ENCODE results near the gene EPG5.

DNA sequence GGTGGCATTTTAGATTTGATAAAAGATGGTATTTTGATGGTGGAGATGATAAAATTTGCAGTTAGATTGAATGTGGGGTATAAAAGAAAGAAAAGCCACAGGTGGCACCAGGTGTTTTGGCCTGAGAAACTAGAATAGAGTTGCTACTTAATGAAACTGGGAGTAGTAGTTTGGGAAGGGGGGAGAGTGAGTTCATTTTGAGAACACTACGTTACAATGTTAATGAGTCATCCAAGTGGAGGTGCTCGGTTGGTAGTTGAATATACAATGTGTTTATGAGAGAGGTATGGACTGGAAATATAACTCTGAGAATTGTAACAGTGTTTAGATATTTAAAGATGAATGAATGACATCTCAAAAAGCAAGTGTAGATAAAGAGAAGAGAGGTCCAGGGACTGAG lies 26.4 kb downstream of the EPG5 start:
- no peak for TF ChIP-seq POLR2AphosphoS5 (IDR thresholded peaks at IDR 0.05; ENCODE audit: control insufficient read depth, insufficient read depth, low read depth, low read length)
- no peak for TF ChIP-seq CHD2 (IDR thresholded peaks at IDR 0.05; ENCODE audit: low read depth, low read length)
- TF ChIP-seq ZNF584 (CRISPR knock-in tag; IDR thresholded peaks at IDR 0.05; ENCODE audit: low read depth), result no peak
